ENCODE measurements around the gene CDC42EP5. TPM values are rescaled to one million over a fixed set of nuclear protein-coding genes. Genes with fewer than 3 reads are reported as not detected.

The CDC42EP5 gene, protein sequence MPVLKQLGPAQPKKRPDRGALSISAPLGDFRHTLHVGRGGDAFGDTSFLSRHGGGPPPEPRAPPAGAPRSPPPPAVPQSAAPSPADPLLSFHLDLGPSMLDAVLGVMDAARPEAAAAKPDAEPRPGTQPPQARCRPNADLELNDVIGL
- total RNA-seq, result 10 to 100 TPM; 11.1 to 40.4 (median 20.6) TPM

GRCh38 chr19:54473071-54473891, at the start of gene CDC42EP5:
Gene CDC42EP5, minus strand, starts transcription at chr19:54473296. Its CDS starts 7,749 bp downstream, at chr19:54465547.
- H3K4me1 ChIP-seq, result peaks cover 30 to 45% (median 36%) of the 10 kb centered on the region in 4 donors
- no peaks in the 10 kb centered on the region for H3K36me3 ChIP-seq
- no peaks in the 10 kb centered on the region for H3K9me3 ChIP-seq
- peak within 1 kb of the TSS; percentile 59 to 89 (median 84) for H3K27ac ChIP-seq
- peaks cover 0 to 11% (median 4%) of the 10 kb centered on the region in 4 donors for H3K27me3 ChIP-seq
- 10 to 15% methylated on average over 13 to 14 of the region's 14 CpGs for WGBS, 2 donors
- TF ChIP-seq EP300 (IDR thresholded peaks at IDR 0.05) (no peak), POLR2A (IDR thresholded peaks at IDR 0.05) (peak in 2 of 4 donors; percentile 22 to 58), POLR2AphosphoS5 (IDR thresholded peaks at IDR 0.05) (peak; percentile 42 to 81)
- TF ChIP-seq, protein P1, sequence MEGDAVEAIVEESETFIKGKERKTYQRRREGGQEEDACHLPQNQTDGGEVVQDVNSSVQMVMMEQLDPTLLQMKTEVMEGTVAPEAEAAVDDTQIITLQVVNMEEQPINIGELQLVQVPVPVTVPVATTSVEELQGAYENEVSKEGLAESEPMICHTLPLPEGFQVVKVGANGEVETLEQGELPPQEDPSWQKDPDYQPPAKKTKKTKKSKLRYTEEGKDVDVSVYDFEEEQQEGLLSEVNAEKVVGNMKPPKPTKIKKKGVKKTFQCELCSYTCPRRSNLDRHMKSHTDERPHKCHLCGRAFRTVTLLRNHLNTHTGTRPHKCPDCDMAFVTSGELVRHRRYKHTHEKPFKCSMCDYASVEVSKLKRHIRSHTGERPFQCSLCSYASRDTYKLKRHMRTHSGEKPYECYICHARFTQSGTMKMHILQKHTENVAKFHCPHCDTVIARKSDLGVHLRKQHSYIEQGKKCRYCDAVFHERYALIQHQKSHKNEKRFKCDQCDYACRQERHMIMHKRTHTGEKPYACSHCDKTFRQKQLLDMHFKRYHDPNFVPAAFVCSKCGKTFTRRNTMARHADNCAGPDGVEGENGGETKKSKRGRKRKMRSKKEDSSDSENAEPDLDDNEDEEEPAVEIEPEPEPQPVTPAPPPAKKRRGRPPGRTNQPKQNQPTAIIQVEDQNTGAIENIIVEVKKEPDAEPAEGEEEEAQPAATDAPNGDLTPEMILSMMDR (IDR thresholded peaks at IDR 0.05), result no peak
- DNase-seq, result peak; percentile 49 to 90
- peak; percentile 90 to 96 for ATAC-seq (ENCODE audit: low FRiP score in 2 of 2)
- peak within 1 kb of the TSS; percentile 36 to 57 (median 52) for H3K4me3 ChIP-seq

DNA sequence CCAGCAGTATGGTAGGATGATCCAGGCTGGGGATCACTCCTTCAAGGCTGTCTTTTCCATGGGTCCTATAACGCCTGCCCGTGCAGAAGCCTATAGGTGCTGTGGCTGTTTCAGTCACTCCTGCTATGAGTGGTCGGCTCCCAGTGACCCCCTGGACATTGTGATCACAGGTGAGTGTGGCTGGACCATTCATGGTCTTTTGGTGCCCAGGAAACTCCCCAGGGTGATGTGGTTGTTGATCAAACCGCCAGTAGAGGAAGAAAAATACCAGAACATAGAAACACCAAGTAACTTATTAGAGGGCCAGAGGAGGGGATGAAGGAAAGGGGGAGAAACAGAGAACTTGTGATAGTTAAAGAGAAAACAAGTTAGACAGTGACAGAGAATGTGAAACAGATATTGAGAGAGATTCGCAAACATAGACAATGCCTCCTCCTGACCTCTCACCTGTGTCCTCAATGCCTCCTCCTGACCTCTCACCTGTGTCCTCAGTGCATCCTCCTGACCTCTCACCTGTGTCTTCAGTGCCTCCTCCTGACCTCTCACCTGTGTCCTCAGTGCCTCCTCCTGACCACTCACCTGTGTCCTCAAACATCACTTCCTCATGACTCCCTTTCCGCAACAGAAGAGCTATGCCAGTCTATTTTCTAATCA, 48.9 kb upstream of the CDC42EP5 start:
- H3K27me3 ChIP-seq, result no peaks in the 10 kb centered on the region
- ATAC-seq (ENCODE audit: low FRiP score in 2 of 2) (no peak), DNase-seq (no peak)
- no peaks in the 10 kb centered on the region for H3K36me3 ChIP-seq
- H3K9me3 ChIP-seq, result no peaks in the 10 kb centered on the region
- H3K4me3 ChIP-seq, result no peak overlapping the region
- WGBS, 2 donors, result 72 to 76% methylated on average over 3 to 6 of the region's 6 CpGs
- H3K4me1 ChIP-seq, result no peaks in the 10 kb centered on the region
- no peak for TF ChIP-seq POLR2AphosphoS5 (IDR thresholded peaks at IDR 0.05)
- TF ChIP-seq EP300 (IDR thresholded peaks at IDR 0.05), result no peak
- TF ChIP-seq POLR2A (IDR thresholded peaks at IDR 0.05), result no peak
- TF ChIP-seq, protein P1 (IDR thresholded peaks at IDR 0.05), result no peak
- H3K27ac ChIP-seq, result no peak overlapping the region

- no peak overlapping the region for H3K27ac ChIP-seq
- H3K9me3 ChIP-seq, result no peaks in the 10 kb centered on the region
- H3K36me3 ChIP-seq, result no peaks in the 10 kb centered on the region
- 26 to 40% methylated on average over 17 to 18 of the region's 18 CpGs for WGBS, 2 donors
- H3K4me3 ChIP-seq, result no peak overlapping the region
- no peak for TF ChIP-seq POLR2AphosphoS5 (IDR thresholded peaks at IDR 0.05)
- no peak for TF ChIP-seq POLR2A (IDR thresholded peaks at IDR 0.05)
- no peak for TF ChIP-seq EP300 (IDR thresholded peaks at IDR 0.05)
- TF ChIP-seq, protein P1 (IDR thresholded peaks at IDR 0.05), result no peak
- no peaks in the 10 kb centered on the region for H3K4me1 ChIP-seq
- no peak for DNase-seq
- H3K27me3 ChIP-seq, result no peaks in the 10 kb centered on the region
- no peak for ATAC-seq (ENCODE audit: low FRiP score in 2 of 2)
These were observed 48.1 kb upstream of the CDC42EP5 start for GRCh38 chr19:54521022-54521859.

GRCh38 chr19:54518844-54519243, 45.7 kb upstream of the CDC42EP5 start:
- 24 to 25% methylated on average over 5 of the region's 5 CpGs for WGBS, 2 donors
- ATAC-seq (ENCODE audit: low FRiP score in 2 of 2) (no peak), DNase-seq (no peak)
- Histone ChIP-seq H3K4me1 (no peaks in the 10 kb centered on the region), H3K27ac (no peak overlapping the region), H3K4me3 (no peak overlapping the region), H3K9me3 (no peaks in the 10 kb centered on the region), H3K36me3 (no peaks in the 10 kb centered on the region), H3K27me3 (no peaks in the 10 kb centered on the region)
- TF ChIP-seq EP300 (IDR thresholded peaks at IDR 0.05), result no peak
- no peak for TF ChIP-seq POLR2A (IDR thresholded peaks at IDR 0.05)
- TF ChIP-seq, protein P1 (IDR thresholded peaks at IDR 0.05), result no peak
- TF ChIP-seq POLR2AphosphoS5 (IDR thresholded peaks at IDR 0.05), result no peak

All from upper lobe of left lung (tissue), 6 donors.